Activated CD8-positive, alpha-beta T cell treated with anti-CD3 and anti-CD28 coated beads, Interleukin-2, amount 10 ng/mL, durations not matched to agents 7 days and 5 days (primary cell): ENCODE results near the gene ARF3. TPM values are rescaled to one million over a fixed set of nuclear protein-coding genes. Genes with fewer than 3 reads are reported as not detected.

Source experiments
- ATAC-seq: fragments of 150-1000 bp; cut with Tn5 transposase; one replicate; pipeline ENCODE4 v1.10.0; 2021; ENCODE audit warnings: moderate library complexity
- CTCF ChIA-PET: fragments of 350-600 bp; sonication (Branson Sonifier 250); formaldehyde crosslinking; loops from one replicate; lab custom pipeline; 2021; ENCODE audit warnings: antibody characterized with exemption; lab: Charles Lee
- POLR2A ChIA-PET: fragments of 350-600 bp; sonication (Branson Sonifier 250); formaldehyde crosslinking; loops from one replicate; lab custom pipeline; 2021; ENCODE audit warnings: antibody characterized with exemption; lab: Charles Lee
- DNase-seq: peaks from one replicate; pipeline ENCODE4 v3.0.0-alpha.2; 2020
- H3K27ac Mint-ChIP-seq: one replicate; pipeline ENCODE4 v1.8.0; 2021; ENCODE audit warnings: mild to moderate bottlenecking, mixed read lengths
- H3K27me3 Mint-ChIP-seq: one replicate; pipeline ENCODE4 v1.8.0; 2021; ENCODE audit warnings: low read depth, mixed read lengths
- H3K36me3 Mint-ChIP-seq: one replicate; pipeline ENCODE4 v1.8.0; 2021; ENCODE audit warnings: low read depth, mixed read lengths
- H3K4me1 Mint-ChIP-seq: one replicate; pipeline ENCODE4 v1.8.0; 2021; ENCODE audit warnings: low read depth, mixed read lengths
- H3K4me3 Mint-ChIP-seq: one replicate; pipeline ENCODE4 v1.8.0; 2021; ENCODE audit warnings: mild to moderate bottlenecking, mixed read lengths
- H3K9me3 Mint-ChIP-seq: one replicate; pipeline ENCODE4 v1.8.0; 2022; ENCODE audit warnings: mixed read lengths; ENCODE audit not compliant: insufficient read depth
- total RNA-seq, 2 experiments: library from RNA; stranded (reverse); gene quantifications; one replicate each; pipeline ENCODE4 v1.2.3, GENCODE V29; 2021

Gene ARF3
- total RNA-seq, 2 experiments from 2014 or later: 104 to 108 TPM

GRCh38 chr12:48943221-48943620, 14.1 kb downstream of the ARF3 start:
- Mint-ChIP-seq H3K4me1 (peaks cover 11% of the 10 kb centered on the region), H3K4me3 (no peak overlapping the region), H3K27me3 (no peaks in the 10 kb centered on the region), H3K27ac (no peak overlapping the region), H3K36me3 (peaks cover 15% of the 10 kb centered on the region), H3K9me3 (no peaks in the 10 kb centered on the region)
- ATAC-seq (no peak), DNase-seq (no peak)
- ChIA-PET POLR2A (no interaction called here), CTCF (interaction anchor here (0.8 to 4.6 kb wide), 3 partner anchors 9 to 90 kb away, joined by 3 to 12 read pairs (median 12); partner anchors contain the start of gene DDX23)

- no peak for ATAC-seq
- no peak overlapping the region for H3K27ac Mint-ChIP-seq
Observed at GRCh38 chr12:48940181-48940580, 17.1 kb downstream of the ARF3 start.

GRCh38 chr12:48938805-48939204, 18.5 kb downstream of the ARF3 start:
- ChIA-PET CTCF (interaction anchor here (1.0 to 11.3 kb wide), 7 partner anchors 14 to 86 kb away, joined by 3 to 106 read pairs (median 4); partner anchors contain the start of genes ARF3, DDX23 and FKBP11), POLR2A (interaction anchor here (0.7 kb wide), 1 partner anchor 87 kb away, joined by 4 read pairs; the partner anchor contains the start of gene DDX23)
- Mint-ChIP-seq H3K36me3 (peaks cover 24% of the 10 kb centered on the region), H3K27ac (no peak overlapping the region), H3K4me1 (peaks cover 18% of the 10 kb centered on the region), H3K27me3 (no peaks in the 10 kb centered on the region), H3K4me3 (no peak overlapping the region), H3K9me3 (no peaks in the 10 kb centered on the region)
- DNase-seq (no peak), ATAC-seq (no peak)

More at GRCh38 chr12:48940181-48940580, 17.1 kb downstream of the ARF3 start:
- H3K36me3 Mint-ChIP-seq: peaks cover 22% of the 10 kb centered on the region
- H3K9me3 Mint-ChIP-seq: no peaks in the 10 kb centered on the region
- no peak for DNase-seq
- no peaks in the 10 kb centered on the region for H3K27me3 Mint-ChIP-seq
- peaks cover 11% of the 10 kb centered on the region for H3K4me1 Mint-ChIP-seq
- POLR2A ChIA-PET: no interaction called here
- H3K4me3 Mint-ChIP-seq: no peak overlapping the region
- CTCF ChIA-PET: interaction anchor here (1.0 to 11.3 kb wide), 8 partner anchors 13 to 88 kb away, joined by 3 to 106 read pairs (median 6); partner anchors contain the start of genes ARF3, DDX23 and FKBP11

GRCh38 chr12:48937170-48937569, 20.1 kb downstream of the ARF3 start:
- H3K27me3 Mint-ChIP-seq: no peaks in the 10 kb centered on the region
- H3K9me3 Mint-ChIP-seq: no peaks in the 10 kb centered on the region
- peaks cover 28% of the 10 kb centered on the region for H3K4me1 Mint-ChIP-seq
- no peak for ATAC-seq
- CTCF ChIA-PET: interaction anchor here (0.9 to 11.3 kb wide), 10 partner anchors 8 to 85 kb away, joined by 3 to 106 read pairs (median 8); partner anchors contain the start of genes ARF3, DDX23 and FKBP11
- no peak overlapping the region for H3K27ac Mint-ChIP-seq
- POLR2A ChIA-PET: no interaction called here
- peaks cover 33% of the 10 kb centered on the region for H3K36me3 Mint-ChIP-seq
- DNase-seq: no peak
- H3K4me3 Mint-ChIP-seq: no peak overlapping the region

GRCh38 chr12:48936379-48936979, 20.8 kb downstream of the ARF3 start:
- POLR2A ChIA-PET: interaction anchor here (0.9 to 1.4 kb wide), 3 partner anchors 11 to 12 kb away, joined by 3 to 4 read pairs (median 3); no protein-coding TSS in a partner anchor
- no peak overlapping the region for H3K27ac Mint-ChIP-seq

GRCh38 chr12:48934312-48934706, 23.0 kb downstream of the ARF3 start:
- H3K27me3 Mint-ChIP-seq: no peaks in the 10 kb centered on the region
- no peaks in the 10 kb centered on the region for H3K9me3 Mint-ChIP-seq
- DNase-seq (no peak), ATAC-seq (no peak)
- no peak overlapping the region for H3K4me3 Mint-ChIP-seq
- ChIA-PET CTCF (interaction anchor here (0.8 to 11.3 kb wide), 10 partner anchors 9 to 82 kb away, joined by 3 to 106 read pairs (median 7); partner anchors contain the start of genes DDX23, FKBP11, RND1 and WNT1), POLR2A (interaction anchor here (1.1 to 1.9 kb wide), 3 partner anchors 9 to 82 kb away, joined by 3 to 6 read pairs (median 5); partner anchors contain the start of genes DDX23 and FKBP11)
- H3K36me3 Mint-ChIP-seq: peaks cover 41% of the 10 kb centered on the region
- H3K4me1 Mint-ChIP-seq: peaks cover 26% of the 10 kb centered on the region
- H3K27ac Mint-ChIP-seq: peak overlapping the region; percentile 86

More at GRCh38 chr12:48936379-48936979, 20.8 kb downstream of the ARF3 start:
- DNase-seq (peak; percentile 88), ATAC-seq (peak; percentile 60)
- H3K9me3 Mint-ChIP-seq: no peaks in the 10 kb centered on the region
- peaks cover 26% of the 10 kb centered on the region for H3K4me1 Mint-ChIP-seq
- CTCF ChIA-PET: interaction anchor here (0.6 to 11.3 kb wide), 21 partner anchors 9 to 121 kb away, joined by 3 to 106 read pairs (median 4); partner anchors contain the start of genes DDN, DDX23, FKBP11 and RND1
- no peak overlapping the region for H3K4me3 Mint-ChIP-seq
- no peaks in the 10 kb centered on the region for H3K27me3 Mint-ChIP-seq
- peaks cover 33% of the 10 kb centered on the region for H3K36me3 Mint-ChIP-seq

- Mint-ChIP-seq H3K4me1 (peaks cover 26% of the 10 kb centered on the region), H3K36me3 (peaks cover 37% of the 10 kb centered on the region), H3K9me3 (no peaks in the 10 kb centered on the region), H3K27ac (peak overlapping the region; percentile 86), H3K4me3 (no peak overlapping the region), H3K27me3 (no peaks in the 10 kb centered on the region)
- ATAC-seq (peak; percentile 81), DNase-seq (peak; percentile 55)
- ChIA-PET CTCF (interaction anchor here (1.0 to 11.3 kb wide), 8 partner anchors 8 to 81 kb away, joined by 4 to 106 read pairs (median 7); partner anchors contain the start of genes DDX23, FKBP11, RND1 and WNT1), POLR2A (interaction anchor here (0.7 to 1.9 kb wide), 4 partner anchors 8 to 82 kb away, joined by 3 to 6 read pairs (median 4); partner anchors contain the start of genes DDX23 and FKBP11)
Observed at GRCh38 chr12:48933664-48934311, 23.5 kb downstream of the ARF3 start.

- H3K27ac Mint-ChIP-seq: peak overlapping the region; percentile 74
- DNase-seq (no peak), ATAC-seq (no peak)
- H3K27me3 Mint-ChIP-seq: no peaks in the 10 kb centered on the region
- ChIA-PET POLR2A (interaction anchor here (0.7 to 1.9 kb wide), 3 partner anchors 15 to 81 kb away, joined by 3 to 6 read pairs (median 4); partner anchors contain the start of gene DDX23), CTCF (interaction anchor here (0.7 to 11.3 kb wide), 6 partner anchors 18 to 81 kb away, joined by 3 to 106 read pairs (median 4); partner anchors contain the start of genes DDX23 and WNT1)
- peaks cover 26% of the 10 kb centered on the region for H3K4me1 Mint-ChIP-seq
- no peak overlapping the region for H3K4me3 Mint-ChIP-seq
- H3K9me3 Mint-ChIP-seq: no peaks in the 10 kb centered on the region
- peaks cover 34% of the 10 kb centered on the region for H3K36me3 Mint-ChIP-seq
Observed at GRCh38 chr12:48932878-48933277, 24.4 kb downstream of the ARF3 start.

GRCh38 chr12:48930475-48930874, 26.8 kb downstream of the ARF3 start:
- no peak overlapping the region for H3K4me3 Mint-ChIP-seq
- ChIA-PET CTCF (interaction anchor here (1.5 to 11.3 kb wide), 2 partner anchors 26 to 78 kb away, joined by 6 to 106 read pairs; partner anchors contain the start of gene DDX23), POLR2A (no interaction called here)
- H3K27me3 Mint-ChIP-seq: no peaks in the 10 kb centered on the region
- H3K9me3 Mint-ChIP-seq: no peaks in the 10 kb centered on the region
- H3K36me3 Mint-ChIP-seq: peaks cover 27% of the 10 kb centered on the region
- DNase-seq (no peak), ATAC-seq (no peak)
- no peak overlapping the region for H3K27ac Mint-ChIP-seq
- peaks cover 32% of the 10 kb centered on the region for H3K4me1 Mint-ChIP-seq

GRCh38 chr12:48929551-48929950, 27.7 kb downstream of the ARF3 start:
- Mint-ChIP-seq H3K27ac (no peak overlapping the region), H3K4me3 (no peak overlapping the region), H3K4me1 (peaks cover 32% of the 10 kb centered on the region), H3K9me3 (no peaks in the 10 kb centered on the region), H3K36me3 (peaks cover 27% of the 10 kb centered on the region), H3K27me3 (no peaks in the 10 kb centered on the region)
- CTCF ChIA-PET: interaction anchor here (1.0 to 11.3 kb wide), 4 partner anchors 23 to 77 kb away, joined by 3 to 106 read pairs (median 6); partner anchors contain the start of gene DDX23
- no peak for ATAC-seq
- no peak for DNase-seq
- POLR2A ChIA-PET: interaction anchor here (0.7 to 1.2 kb wide), 2 partner anchors 18 to 27 kb away, joined by 3 to 4 read pairs; partner anchors contain the start of gene ARF3

- ChIA-PET CTCF (interaction anchor here (0.8 to 8.5 kb wide), 5 partner anchors 8 to 74 kb away, joined by 3 to 77 read pairs (median 4); a partner anchor contains a TSS), POLR2A (interaction anchor here (0.7 to 1.3 kb wide), 3 partner anchors 9 to 75 kb away, joined by 3 to 4 read pairs (median 3); partner anchors contain the start of gene DDX23)
- Mint-ChIP-seq H3K27ac (peak overlapping the region; percentile 16), H3K36me3 (peaks cover 36% of the 10 kb centered on the region), H3K9me3 (no peaks in the 10 kb centered on the region), H3K27me3 (no peaks in the 10 kb centered on the region), H3K4me1 (peaks cover 22% of the 10 kb centered on the region), H3K4me3 (no peak overlapping the region)
- no peak for DNase-seq
- ATAC-seq: no peak
Observed at GRCh38 chr12:48927261-48927660, 30.0 kb downstream of the ARF3 start.
